ENCODE measurements around the gene SGCD.

SGCD gene

GRCh38 chr5:156591631-156592030 is 264.7 kb downstream of the SGCD start:
- TF ChIP-seq POLR2AphosphoS5 (IDR thresholded peaks at IDR 0.05; ENCODE audit: low read depth, low read length), result no peak
- no peak for TF ChIP-seq SIN3A (IDR thresholded peaks at IDR 0.05; ENCODE audit: borderline replicate concordance, insufficient read depth, low read length)

GRCh38 chr5:156593546-156593945 is 266.6 kb downstream of the SGCD start:
- TF ChIP-seq SIN3A (IDR thresholded peaks at IDR 0.05; ENCODE audit: borderline replicate concordance, insufficient read depth, low read length) (no peak), POLR2AphosphoS5 (IDR thresholded peaks at IDR 0.05; ENCODE audit: low read depth, low read length) (no peak), TAF1 (IDR thresholded peaks at IDR 0.05; ENCODE audit: borderline replicate concordance, insufficient read depth, low read length) (no peak), REST (IDR thresholded peaks at IDR 0.05; ENCODE audit: insufficient read depth in 1 of 2, low read depth in 2 of 2, low read length in 2 of 2) (no peak), FOXP2 (optimal IDR thresholded peaks at IDR 0.05; ENCODE audit: borderline replicate concordance, extremely low read depth, extremely low read length, insufficient read depth) (no peak)

GRCh38 chr5:156594406-156594805 is 267.4 kb downstream of the SGCD start:
- TF ChIP-seq TAF1 (IDR thresholded peaks at IDR 0.05; ENCODE audit: borderline replicate concordance, insufficient read depth, low read length) (no peak), FOXP2 (optimal IDR thresholded peaks at IDR 0.05; ENCODE audit: borderline replicate concordance, extremely low read depth, extremely low read length, insufficient read depth) (no peak), REST (IDR thresholded peaks at IDR 0.05; ENCODE audit: insufficient read depth in 1 of 2, low read depth in 2 of 2, low read length in 2 of 2) (no peak), SIN3A (IDR thresholded peaks at IDR 0.05; ENCODE audit: borderline replicate concordance, insufficient read depth, low read length) (no peak), POLR2AphosphoS5 (IDR thresholded peaks at IDR 0.05; ENCODE audit: low read depth, low read length) (no peak)

- TF ChIP-seq REST (IDR thresholded peaks at IDR 0.05; ENCODE audit: insufficient read depth in 1 of 2, low read depth in 2 of 2, low read length in 2 of 2), result no peak
- TF ChIP-seq FOXP2 (optimal IDR thresholded peaks at IDR 0.05; ENCODE audit: borderline replicate concordance, extremely low read depth, extremely low read length, insufficient read depth), result no peak
- no peak for TF ChIP-seq SIN3A (IDR thresholded peaks at IDR 0.05; ENCODE audit: borderline replicate concordance, insufficient read depth, low read length)
- TF ChIP-seq POLR2AphosphoS5 (IDR thresholded peaks at IDR 0.05; ENCODE audit: low read depth, low read length), result no peak
- no peak for TF ChIP-seq TAF1 (IDR thresholded peaks at IDR 0.05; ENCODE audit: borderline replicate concordance, insufficient read depth, low read length)
Observed at GRCh38 chr5:156595132-156595787, 268.3 kb downstream of the SGCD start.

- TF ChIP-seq POLR2AphosphoS5 (IDR thresholded peaks at IDR 0.05; ENCODE audit: low read depth, low read length), result no peak
- TF ChIP-seq SIN3A (IDR thresholded peaks at IDR 0.05; ENCODE audit: borderline replicate concordance, insufficient read depth, low read length), result no peak
- TF ChIP-seq FOXP2 (optimal IDR thresholded peaks at IDR 0.05; ENCODE audit: borderline replicate concordance, extremely low read depth, extremely low read length, insufficient read depth), result no peak
- no peak for TF ChIP-seq TAF1 (IDR thresholded peaks at IDR 0.05; ENCODE audit: borderline replicate concordance, insufficient read depth, low read length)
- no peak for TF ChIP-seq REST (IDR thresholded peaks at IDR 0.05; ENCODE audit: insufficient read depth in 1 of 2, low read depth in 2 of 2, low read length in 2 of 2)
Observed at GRCh38 chr5:156597276-156597675, 270.3 kb downstream of the SGCD start.
